A673 (cell line): ENCODE data around the gene MAP3K7. TPM values are rescaled to one million over a fixed set of nuclear protein-coding genes. Genes with fewer than 3 reads are reported as not detected.

Experiments
- BruUV-seq: library from RNA; stranded (reverse); fragments of 400-500 nt; replicated peaks from 2 replicates; lab custom pipeline; 2021; lab: Mats Ljungman, UMichigan
- CTCF ChIA-PET: fragments of 300-600 bp; sonication (Branson Sonifier 250); formaldehyde crosslinking; loops from one replicate; lab custom pipeline; 2022; ENCODE audit warnings: antibody characterized with exemption; lab: Charles Lee
- POLR2A ChIA-PET: fragments of 300-600 bp; sonication (Branson Sonifier 250); formaldehyde crosslinking; loops from one replicate; lab custom pipeline; 2022; ENCODE audit warnings: antibody characterized with exemption; ENCODE audit not compliant: low non-redundant PET; lab: Charles Lee
- DNase-seq: peaks from one replicate; pipeline ENCODE4 v3.0.0-alpha.2; 2015; ENCODE audit warnings: low spot score
- H3K27ac ChIP-seq: fragments of 200-600 bp; sonication (generic); 2 replicates; pipeline ENCODE4 v1.5.1; 2016; ENCODE audit warnings: mixed run types, low read depth, mild to moderate bottlenecking, mixed read lengths, antibody characterized with exemption, low read length; ENCODE audit not compliant: poor library complexity, severe bottlenecking
- H3K27me3 ChIP-seq: fragments of 200-600 bp; sonication (generic); replicated peaks from 2 replicates; pipeline ENCODE4 v1.6.1; 2017; ENCODE audit warnings: mixed run types, low read depth, mild to moderate bottlenecking, mixed read lengths, antibody characterized with exemption, low read length; ENCODE audit not compliant: insufficient read depth, poor library complexity
- H3K36me3 ChIP-seq: fragments of 200-600 bp; sonication (generic); 2 replicates; pipeline ENCODE4 v1.6.1; 2016; ENCODE audit warnings: mixed run types, mild to moderate bottlenecking, mixed read lengths, antibody characterized with exemption, low read length; ENCODE audit not compliant: insufficient read depth, poor library complexity, severe bottlenecking
- H3K4me1 ChIP-seq: fragments of 200-600 bp; sonication (generic); 2 replicates; pipeline ENCODE4 v1.6.1; 2017; ENCODE audit warnings: mixed run types, mild to moderate bottlenecking, mixed read lengths, antibody characterized with exemption, low read length; ENCODE audit not compliant: insufficient read depth, poor library complexity, severe bottlenecking
- H3K4me3 ChIP-seq: fragments of 200-600 bp; sonication (generic); 2 replicates; pipeline ENCODE4 v1.5.1; 2016; ENCODE audit warnings: low read depth, mixed run types, mild to moderate bottlenecking, mixed read lengths, low read length; ENCODE audit not compliant: poor library complexity, severe bottlenecking
- H3K9me3 ChIP-seq: fragments of 200-600 bp; sonication (generic); 2 replicates; pipeline ENCODE4 v1.6.1; 2016; ENCODE audit warnings: mixed run types, low read depth, mild to moderate bottlenecking, mixed read lengths, antibody characterized with exemption, low read length; ENCODE audit not compliant: poor library complexity, severe bottlenecking
- EZH2 ChIP-seq: fragments of 200-600 bp; sonication (generic); IDR thresholded peaks from 2 replicates; pipeline ENCODE4 v1.6.1; 2017; ENCODE audit warnings: borderline replicate concordance, low read depth, mild to moderate bottlenecking, mixed read lengths, antibody characterized with exemption, low read length; ENCODE audit not compliant: poor library complexity, severe bottlenecking
- intact Hi-C: fragments of 100-400 bp; cut with micrococcal nuclease; formaldehyde crosslinking; loops from one replicate; pipeline ENCODE4 v1.10.0; 2022; ENCODE audit not compliant: unreplicated experiment
- total RNA-seq: library from RNA; stranded (reverse); gene quantifications from 2 replicates; pipeline ENCODE4 v1.2.3, GENCODE V29; 2021
- TF ChIP-seq, protein P1 (sequence below): fragments of 300-800, 200-600 bp; sonication (generic); conservative IDR thresholded peaks from 2 replicates; pipeline ENCODE4 v1.5.1; 2017; ENCODE audit warnings: low read depth, mild to moderate bottlenecking, antibody characterized with exemption, low read length, moderate library complexity, mixed read lengths

MAP3K7 gene
- total RNA-seq, 1 experiment from 2014 or later = 35.6 TPM

DNA sequence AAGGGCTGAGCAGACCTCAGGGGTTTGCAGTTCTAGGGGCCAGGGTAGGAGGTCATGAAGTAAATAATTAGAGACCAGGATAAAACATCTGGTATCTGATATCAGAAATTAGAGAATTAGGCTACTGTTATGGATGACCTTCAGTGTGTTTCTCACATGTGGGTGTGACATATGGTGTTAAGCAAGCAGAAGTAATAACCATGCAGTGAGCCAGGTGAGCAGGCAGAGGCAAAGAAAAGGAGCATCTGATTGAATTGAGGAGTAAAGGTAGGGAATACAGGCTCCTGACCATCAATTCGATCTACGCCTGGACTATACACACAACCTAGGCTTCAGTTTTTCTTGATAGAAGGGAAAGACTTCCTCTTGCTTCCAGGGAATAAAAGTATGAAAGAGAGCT lies 34.7 kb upstream of the MAP3K7 start:
- Histone ChIP-seq H3K9me3 (no peaks in the 10 kb centered on the region), H3K27me3 (peaks cover 20% of the 10 kb centered on the region), H3K36me3 (no peaks in the 10 kb centered on the region), H3K27ac (no peak overlapping the region), H3K4me3 (no peak overlapping the region), H3K4me1 (no peaks in the 10 kb centered on the region)
- intact Hi-C loops = no loop called here
- CTCF ChIA-PET = no interaction called here
- no peak for TF ChIP-seq EZH2
- TF ChIP-seq, protein P1, sequence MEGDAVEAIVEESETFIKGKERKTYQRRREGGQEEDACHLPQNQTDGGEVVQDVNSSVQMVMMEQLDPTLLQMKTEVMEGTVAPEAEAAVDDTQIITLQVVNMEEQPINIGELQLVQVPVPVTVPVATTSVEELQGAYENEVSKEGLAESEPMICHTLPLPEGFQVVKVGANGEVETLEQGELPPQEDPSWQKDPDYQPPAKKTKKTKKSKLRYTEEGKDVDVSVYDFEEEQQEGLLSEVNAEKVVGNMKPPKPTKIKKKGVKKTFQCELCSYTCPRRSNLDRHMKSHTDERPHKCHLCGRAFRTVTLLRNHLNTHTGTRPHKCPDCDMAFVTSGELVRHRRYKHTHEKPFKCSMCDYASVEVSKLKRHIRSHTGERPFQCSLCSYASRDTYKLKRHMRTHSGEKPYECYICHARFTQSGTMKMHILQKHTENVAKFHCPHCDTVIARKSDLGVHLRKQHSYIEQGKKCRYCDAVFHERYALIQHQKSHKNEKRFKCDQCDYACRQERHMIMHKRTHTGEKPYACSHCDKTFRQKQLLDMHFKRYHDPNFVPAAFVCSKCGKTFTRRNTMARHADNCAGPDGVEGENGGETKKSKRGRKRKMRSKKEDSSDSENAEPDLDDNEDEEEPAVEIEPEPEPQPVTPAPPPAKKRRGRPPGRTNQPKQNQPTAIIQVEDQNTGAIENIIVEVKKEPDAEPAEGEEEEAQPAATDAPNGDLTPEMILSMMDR = no peak
- POLR2A ChIA-PET = interaction anchor here (0.6 kb wide), 1 partner anchor 148 kb away, joined by 18 read pairs; no protein-coding TSS in a partner anchor
- DNase-seq = no peak
- no TSS peak for BruUV-seq

DNA sequence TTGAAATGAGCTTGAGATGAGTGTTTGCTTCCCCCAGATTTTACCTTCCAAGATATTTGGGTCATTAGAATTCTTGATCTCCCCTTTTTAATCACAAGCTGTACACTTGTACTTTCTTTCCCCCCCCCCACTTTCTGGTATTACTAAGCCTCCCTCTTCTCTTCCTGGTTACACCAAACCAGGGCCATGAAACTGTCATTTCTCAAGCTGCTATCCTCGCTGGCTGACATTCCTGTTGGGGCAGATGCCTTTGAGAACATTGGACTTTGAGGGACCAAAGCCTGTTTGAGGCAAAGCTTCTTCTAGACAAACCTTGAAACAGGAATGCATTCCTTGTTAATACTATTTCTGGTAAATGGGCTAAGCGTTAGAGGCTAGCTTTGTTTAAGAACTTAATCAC lies 32.3 kb upstream of the MAP3K7 start:
- no peak for DNase-seq
- Histone ChIP-seq H3K9me3 (no peaks in the 10 kb centered on the region), H3K4me1 (no peaks in the 10 kb centered on the region), H3K27ac (no peak overlapping the region), H3K27me3 (peaks cover 21% of the 10 kb centered on the region), H3K4me3 (no peak overlapping the region), H3K36me3 (no peaks in the 10 kb centered on the region)
- BruUV-seq = no TSS peak
- TF ChIP-seq EZH2 = no peak
- TF ChIP-seq, protein P1 = no peak
- intact Hi-C loops = loop anchor here (10.0 kb wide), 2 partner anchors 246 to 456 kb away; no protein-coding TSS in a partner anchor
- ChIA-PET POLR2A (no interaction called here), CTCF (interaction anchor here (0.8 kb wide), 1 partner anchor 241 kb away, joined by 3 read pairs; no protein-coding TSS in a partner anchor)

DNA sequence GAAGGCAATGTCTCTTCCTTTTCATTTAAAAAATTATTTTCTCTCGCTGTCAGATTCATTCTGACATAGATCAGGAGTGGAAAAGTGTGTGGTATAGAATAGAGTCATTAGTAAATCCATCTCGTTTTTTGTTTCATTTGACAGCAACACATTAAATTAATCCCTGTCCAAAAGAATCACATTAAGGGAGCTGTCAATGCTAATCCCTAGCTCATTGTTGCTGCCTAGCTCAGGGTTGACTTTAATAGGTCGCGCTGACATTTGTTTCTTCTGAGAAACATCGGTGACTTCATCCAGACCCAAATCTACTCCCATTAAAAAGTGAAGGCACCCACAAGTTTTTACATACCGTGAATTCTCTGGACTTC lies 25.4 kb upstream of the MAP3K7 start:
- ChIA-PET POLR2A (no interaction called here), CTCF (no interaction called here)
- Histone ChIP-seq H3K27ac (no peak overlapping the region), H3K36me3 (no peaks in the 10 kb centered on the region), H3K4me3 (no peak overlapping the region), H3K9me3 (no peaks in the 10 kb centered on the region), H3K4me1 (peaks cover 10% of the 10 kb centered on the region), H3K27me3 (peaks cover 3% of the 10 kb centered on the region)
- no TSS peak for BruUV-seq
- no peak for DNase-seq
- intact Hi-C loops = loop anchor here (10.0 kb wide), 2 partner anchors 253 to 463 kb away; no protein-coding TSS in a partner anchor
- no peak for TF ChIP-seq EZH2
- TF ChIP-seq, protein P1 = no peak
